H7 (cell line): Measurements from ENCODE around the gene TBC1D9B. TPM values are rescaled to one million over a fixed set of nuclear protein-coding genes. Genes with fewer than 3 reads are reported as not detected.
A peak's percentile ranks its signal among the peaks of the same experiment; 100 is the strongest.

Source experiments
- DNase-seq: peaks from one replicate; pipeline ENCODE4 v3.0.0; 2012
- H3K27me3 ChIP-seq: 2 replicates; pipeline ENCODE4 v1.6.0; 2011; ENCODE audit warnings: mild to moderate bottlenecking, low read length; ENCODE audit not compliant: control insufficient read depth, insufficient read depth
- H3K36me3 ChIP-seq: replicated peaks from 2 replicates; pipeline ENCODE4 v1.5.1; 2011; ENCODE audit warnings: low read length; ENCODE audit not compliant: control insufficient read depth, insufficient read depth
- H3K4me3 ChIP-seq: 2 replicates; pipeline ENCODE4 v1.5.1; 2011; ENCODE audit warnings: low read depth, mild to moderate bottlenecking, control low read depth, low read length, moderate library complexity; ENCODE audit not compliant: insufficient read depth
- total RNA-seq: library from RNA; depleted of rRNA; stranded (reverse); fragments of >200 nt; shearing (Covaris generic); gene quantifications from 2 replicates; pipeline ENCODE4 v1.2.3, GENCODE V29; 2014

The TBC1D9B gene
- total RNA-seq, 1 experiment from 2014 or later = 48.1 TPM

DNA sequence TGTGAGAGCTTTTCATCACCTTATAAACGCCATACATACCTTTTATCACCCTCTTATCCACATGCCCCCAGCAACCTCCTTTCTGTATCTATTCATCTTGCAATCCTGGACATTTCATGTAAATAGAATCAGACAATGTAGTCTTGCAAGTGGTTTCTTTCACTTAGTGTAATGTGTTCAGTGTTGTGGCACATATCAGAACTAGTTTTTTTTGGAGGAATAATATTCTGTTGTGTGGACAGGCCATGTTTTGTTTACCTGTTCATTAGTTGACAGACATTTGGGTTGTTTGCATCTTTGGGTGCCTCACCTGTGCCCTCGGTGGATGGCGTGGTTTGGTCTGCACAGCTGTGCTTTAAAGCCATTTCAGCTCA, 85.7 kb downstream of the TBC1D9B start:
- DNase-seq = no peak
- Histone ChIP-seq H3K36me3 (peaks cover 32% of the 10 kb centered on the region), H3K4me3 (peak overlapping the region; percentile 94), H3K27me3 (no peaks in the 10 kb centered on the region)

DNA sequence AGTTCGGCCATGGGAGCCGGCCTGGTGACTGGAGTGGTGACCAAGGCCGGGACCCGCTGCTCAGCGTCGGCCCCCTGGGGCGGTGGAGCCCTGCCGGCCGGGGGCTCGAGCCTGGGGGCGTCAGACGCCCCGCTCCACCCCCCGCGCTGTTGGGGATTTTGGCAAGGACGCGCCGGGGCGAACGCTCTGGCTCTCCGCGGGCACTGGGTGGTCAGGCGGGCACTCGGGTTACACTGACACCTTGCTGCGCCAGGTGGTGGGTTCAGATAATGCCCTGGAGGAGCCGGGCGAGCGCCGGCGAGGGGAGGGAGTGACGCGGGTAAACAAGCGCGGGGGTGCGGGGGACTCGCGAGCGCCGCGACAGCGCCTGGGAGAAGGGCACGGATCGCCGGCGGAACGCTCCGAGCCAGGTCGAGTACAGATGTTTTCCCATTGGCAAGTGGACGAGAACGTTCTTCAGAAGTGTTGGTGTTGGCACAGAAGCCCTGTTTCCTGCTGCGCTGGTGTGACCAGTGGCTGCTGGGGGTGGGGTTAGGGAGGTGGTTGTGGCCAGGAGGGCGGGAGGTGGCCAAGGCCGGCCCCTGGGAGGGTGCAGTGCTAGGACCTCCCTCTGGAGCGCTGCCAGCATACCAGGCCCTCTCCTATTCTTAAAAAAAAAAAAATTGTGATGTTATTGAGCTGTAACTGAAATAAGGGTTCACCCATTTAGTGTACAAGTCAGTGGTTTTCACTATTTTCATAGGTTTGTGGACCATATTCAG, 86.2 kb downstream of the TBC1D9B start:
- Histone ChIP-seq H3K27me3 (no peaks in the 10 kb centered on the region), H3K36me3 (peaks cover 30% of the 10 kb centered on the region), H3K4me3 (peak overlapping the region; percentile 94)
- peak; percentile 96 for DNase-seq

DNA sequence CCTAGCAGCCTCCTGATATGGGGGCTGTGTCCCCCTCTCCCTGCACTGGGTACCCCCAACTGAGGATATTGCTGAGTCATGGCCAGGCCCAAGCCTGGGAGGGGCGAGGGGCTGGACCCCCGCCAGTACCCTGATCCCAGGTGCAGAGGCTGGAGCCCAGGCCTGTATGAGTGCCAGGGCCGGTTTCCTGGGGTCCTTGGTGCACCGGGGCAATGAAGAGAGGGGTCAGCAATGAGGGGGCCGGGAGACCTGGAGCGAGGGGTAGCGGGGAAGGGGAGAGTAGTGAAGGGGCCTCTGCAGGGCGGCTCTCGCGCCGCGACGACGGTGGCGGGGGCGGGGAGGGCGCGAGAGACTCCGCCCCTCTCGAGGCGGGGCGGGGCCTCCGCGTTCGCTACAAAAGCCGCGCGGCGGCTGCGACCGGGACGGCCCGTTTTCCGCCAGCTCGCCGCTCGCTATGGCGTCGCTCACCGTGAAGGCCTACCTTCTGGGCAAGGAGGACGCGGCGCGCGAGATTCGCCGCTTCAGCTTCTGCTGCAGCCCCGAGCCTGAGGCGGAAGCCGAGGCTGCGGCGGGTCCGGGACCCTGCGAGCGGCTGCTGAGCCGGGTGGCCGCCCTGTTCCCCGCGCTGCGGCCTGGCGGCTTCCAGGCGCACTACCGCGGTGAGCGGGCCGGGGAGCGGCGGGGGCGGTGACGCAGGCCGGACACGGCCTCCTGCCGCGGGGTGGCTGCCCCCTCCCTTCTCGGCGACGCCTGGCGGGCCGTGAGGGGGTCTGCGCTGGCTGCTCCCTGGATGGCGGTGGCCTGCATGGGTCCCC, 87.0 kb downstream of the TBC1D9B start, which contains the start of gene SQSTM1:
SQSTM1 (plus strand) TSS at position 423 of the 815 bp plus-strand sequence; CDS start at position 455, 32 bp downstream.
- no peaks in the 10 kb centered on the region; the same call in 1 of the 2 replicates for H3K27me3 ChIP-seq
- peaks cover 27% of the 10 kb centered on the region for H3K36me3 ChIP-seq
- DNase-seq = peak; percentile 97
- peak within 1 kb of the TSS; percentile 94 for H3K4me3 ChIP-seq

DNA sequence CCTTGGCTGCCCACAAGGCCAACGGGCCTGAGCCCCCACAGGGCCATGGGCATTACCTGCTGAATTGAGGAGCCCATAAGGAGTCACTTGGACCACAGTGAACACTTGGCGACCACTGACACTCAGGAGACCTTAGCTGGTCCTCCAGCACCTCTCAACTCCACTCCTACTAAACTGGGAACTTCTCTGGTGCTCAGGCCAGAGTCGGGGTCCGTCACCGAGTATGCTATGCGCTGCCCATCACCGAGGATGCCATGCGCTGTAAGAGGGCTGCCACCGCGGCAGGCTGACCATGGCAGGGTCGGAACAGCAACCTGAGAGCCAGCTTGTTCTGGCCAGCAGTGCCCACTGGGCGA, 87.6 kb downstream of the TBC1D9B start:
- no peak overlapping the region for H3K4me3 ChIP-seq
- H3K36me3 ChIP-seq = peaks cover 21% of the 10 kb centered on the region
- no peak for DNase-seq
- H3K27me3 ChIP-seq = no peaks in the 10 kb centered on the region; the same call in 1 of the 2 replicates

DNA sequence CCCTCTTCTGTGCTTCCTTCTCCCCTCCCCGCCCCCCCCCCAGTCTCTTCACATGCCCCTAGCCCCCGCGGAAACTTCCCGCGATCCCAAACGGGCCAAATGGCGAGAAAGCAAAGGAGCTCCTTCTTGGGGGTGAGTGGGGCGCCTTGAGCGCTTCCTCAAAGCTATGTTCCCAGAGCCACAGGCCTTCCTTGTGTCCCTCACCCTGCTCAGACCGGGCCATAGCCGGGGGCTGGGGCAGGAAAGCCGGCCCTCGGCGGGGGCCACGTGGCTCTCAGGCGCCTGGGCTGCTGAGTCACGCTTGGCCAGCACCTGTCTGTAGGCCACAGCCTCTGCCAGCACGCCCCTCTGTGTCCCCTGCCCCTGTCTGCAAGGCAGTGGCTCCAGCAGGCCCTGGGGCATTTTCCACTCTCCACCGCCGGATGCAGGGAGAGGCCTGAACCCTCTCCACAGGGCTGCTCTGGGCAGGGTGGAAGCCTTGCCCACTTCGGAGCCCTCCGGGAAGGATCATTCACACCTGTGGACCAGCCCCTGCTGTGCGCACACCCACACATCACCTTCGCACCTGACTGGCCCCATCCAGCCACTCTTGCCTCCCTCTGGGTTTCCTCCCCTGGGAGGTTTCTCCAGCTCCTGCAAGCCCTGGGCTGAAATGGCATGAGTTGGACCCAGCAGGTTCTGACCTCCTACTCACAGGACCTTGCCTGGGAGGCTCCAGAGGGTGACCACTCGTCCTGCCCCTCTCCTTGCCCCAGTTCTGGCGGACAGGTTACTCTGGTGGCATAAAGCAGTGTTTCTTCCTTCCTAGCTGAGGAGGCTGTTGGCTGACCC, 88.2 kb downstream of the TBC1D9B start:
- Histone ChIP-seq H3K27me3 (no peaks in the 10 kb centered on the region; the same call in 1 of the 2 replicates), H3K36me3 (peaks cover 17% of the 10 kb centered on the region), H3K4me3 (peak overlapping the region; percentile 34)
- peak; percentile 90 for DNase-seq

DNA sequence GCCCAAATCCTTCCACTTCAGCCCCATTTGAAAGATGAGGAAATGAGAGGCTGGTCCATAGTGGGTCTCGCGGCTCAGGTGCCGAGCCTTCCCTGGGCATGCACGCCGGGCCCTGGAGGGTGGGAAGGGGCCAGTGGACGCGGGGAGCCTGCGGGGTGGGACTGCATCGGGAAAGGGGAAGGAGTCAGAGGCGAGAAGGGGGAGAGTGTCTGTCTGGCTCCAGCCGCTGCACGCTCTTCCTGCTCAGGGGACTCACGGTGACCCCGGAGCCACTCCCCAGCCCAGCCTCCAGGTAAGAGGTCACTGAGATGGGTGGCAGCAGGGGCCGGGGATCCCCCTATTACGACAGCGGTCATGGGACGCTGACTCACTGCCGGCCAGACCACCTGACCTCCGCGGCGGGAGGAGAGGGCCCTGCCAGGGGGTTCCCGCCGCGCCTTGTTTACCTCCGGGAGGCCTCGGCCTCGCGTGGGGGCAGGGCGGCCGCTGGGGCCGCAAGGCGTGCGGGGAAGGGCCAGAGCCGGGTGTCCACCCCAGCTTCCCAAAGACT, 88.9 kb downstream of the TBC1D9B start:
- H3K27me3 ChIP-seq = no peaks in the 10 kb centered on the region; the same call in 1 of the 2 replicates
- H3K4me3 ChIP-seq = peak overlapping the region; percentile 34

DNA sequence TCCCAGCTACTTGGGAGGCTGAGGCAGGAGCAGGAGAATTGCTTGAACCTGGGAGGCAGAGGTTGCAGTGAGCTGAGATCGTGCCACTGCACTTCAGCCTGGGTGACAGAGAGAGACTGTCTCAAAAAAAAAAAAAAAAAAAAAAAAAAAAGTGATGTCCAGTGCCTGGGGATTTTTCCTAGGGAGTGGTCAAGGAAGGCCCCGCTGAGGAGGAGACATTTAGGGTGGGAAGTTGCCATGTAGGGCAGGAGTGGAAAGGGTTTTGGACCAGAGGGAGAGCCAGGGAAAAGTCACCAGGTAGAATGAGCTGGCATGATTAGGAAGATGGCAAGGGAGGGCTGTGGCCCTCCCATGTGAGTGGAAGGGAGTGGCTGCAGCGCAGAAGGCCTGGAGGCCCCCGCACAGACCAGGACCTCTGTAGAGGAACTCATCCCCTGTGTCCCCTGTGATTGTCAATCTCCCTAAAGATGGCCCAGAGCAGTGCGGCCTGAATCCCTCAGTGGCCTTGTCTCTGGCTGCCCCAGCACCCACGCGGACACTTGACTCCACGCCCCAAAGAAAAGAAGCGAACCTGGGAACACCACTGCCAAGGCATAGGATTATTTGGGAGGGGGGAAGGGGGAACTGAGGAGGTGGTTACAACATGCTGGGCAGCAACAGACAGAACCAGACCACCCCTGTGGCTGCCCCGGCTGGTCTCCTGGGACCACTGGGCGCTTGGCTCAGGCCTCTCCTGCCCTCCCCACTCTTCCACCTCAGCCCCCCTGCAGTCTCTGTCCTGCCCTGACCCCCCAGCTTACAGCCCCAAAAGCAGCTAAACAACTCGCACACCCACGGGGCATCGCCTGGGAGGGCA, 89.6 kb downstream of the TBC1D9B start:
- H3K36me3 ChIP-seq = peaks cover 6% of the 10 kb centered on the region
- H3K4me3 ChIP-seq = peak overlapping the region; percentile 34
- no peaks in the 10 kb centered on the region; the same call in 1 of the 2 replicates for H3K27me3 ChIP-seq
- DNase-seq = peak; percentile 78

More for the DNA sequence above, 88.9 kb downstream of the TBC1D9B start:
- peak; percentile 96 for DNase-seq
- peaks cover 10% of the 10 kb centered on the region for H3K36me3 ChIP-seq

DNA sequence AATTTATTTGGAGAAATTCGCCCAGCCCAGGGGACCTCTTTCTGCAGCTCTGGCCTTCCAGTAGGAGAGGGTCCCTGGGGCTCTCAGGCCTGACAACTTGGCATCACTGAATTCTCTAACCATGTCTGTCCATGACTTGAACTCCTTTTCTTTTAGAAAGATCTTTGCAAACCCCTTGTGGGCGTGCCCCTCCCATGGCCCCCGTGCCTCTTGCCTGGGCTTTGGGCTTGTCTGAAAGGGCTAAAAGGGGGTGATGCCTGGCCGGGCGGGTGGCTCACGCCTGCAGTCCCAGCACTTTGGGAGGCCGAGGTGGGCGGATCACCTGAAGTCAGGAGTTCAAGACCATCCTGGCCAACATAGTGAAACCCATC, 90.2 kb downstream of the TBC1D9B start:
- H3K4me3 ChIP-seq = peak overlapping the region; percentile 49

DNA sequence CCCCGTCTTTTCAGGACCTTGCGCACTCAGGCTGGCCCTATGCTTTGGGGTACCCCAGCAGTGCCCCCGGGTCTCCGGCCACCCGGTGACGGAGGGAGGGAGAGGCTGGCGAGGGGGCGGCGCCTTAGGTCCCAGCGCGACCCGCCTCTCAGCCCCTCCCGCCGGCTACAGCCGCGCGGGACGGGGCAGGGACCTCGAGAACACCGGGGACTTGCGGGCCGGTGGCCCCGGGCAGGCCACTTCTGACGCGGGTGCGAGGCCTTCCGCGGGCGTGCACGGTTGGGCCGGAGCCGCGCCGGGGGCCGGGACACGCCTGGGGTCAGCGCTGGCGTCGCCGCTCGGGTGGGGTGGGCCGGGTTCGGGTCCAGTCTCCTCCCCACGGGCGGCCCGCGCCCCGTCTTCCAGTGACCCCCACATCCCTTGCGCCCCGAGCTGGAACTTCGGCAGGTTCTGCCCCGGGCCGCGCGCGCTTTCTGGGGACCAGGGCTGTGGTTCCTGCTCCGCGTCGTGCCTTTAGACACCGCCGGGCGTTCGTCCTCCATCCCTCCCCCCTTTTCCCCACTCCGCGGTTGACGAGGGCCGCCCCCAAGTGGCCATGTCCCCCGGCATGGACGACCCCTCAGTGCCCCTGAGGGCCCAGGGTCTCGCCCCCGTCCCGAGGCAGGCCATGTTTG, 90.8 kb downstream of the TBC1D9B start:
- H3K27me3 ChIP-seq = no peaks in the 10 kb centered on the region; the same call in 1 of the 2 replicates
- H3K4me3 ChIP-seq = peak overlapping the region; percentile 49
- peaks cover 6% of the 10 kb centered on the region for H3K36me3 ChIP-seq
- peak; percentile 86 for DNase-seq

More for the DNA sequence above, 90.2 kb downstream of the TBC1D9B start:
- Histone ChIP-seq H3K36me3 (peaks cover 5% of the 10 kb centered on the region), H3K27me3 (no peaks in the 10 kb centered on the region; the same call in 1 of the 2 replicates)
- DNase-seq = no peak

DNA sequence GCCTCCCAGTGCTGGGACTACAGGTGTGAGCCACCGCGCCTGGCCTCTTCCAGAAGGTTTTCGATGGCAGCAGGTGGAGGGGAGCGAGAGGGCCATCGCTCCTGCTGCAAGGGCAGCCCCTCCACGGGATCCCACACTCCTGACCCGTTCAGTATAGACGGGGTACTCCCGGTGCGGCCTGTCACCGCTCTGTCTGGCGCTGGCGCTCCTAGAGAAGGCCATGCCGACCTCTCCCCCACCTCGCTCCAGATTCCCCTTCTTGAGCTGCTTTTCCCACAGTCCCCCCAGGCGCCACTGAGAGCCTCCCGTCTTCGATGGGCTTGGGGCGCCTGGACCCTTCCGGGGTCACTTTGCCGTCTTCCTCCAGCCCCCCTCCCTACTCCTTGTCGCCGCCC, 91.3 kb downstream of the TBC1D9B start:
- peak; percentile 78 for DNase-seq
- Histone ChIP-seq H3K4me3 (peak overlapping the region; percentile 49), H3K36me3 (peaks cover 6% of the 10 kb centered on the region), H3K27me3 (no peaks in the 10 kb centered on the region; the same call in 1 of the 2 replicates)

DNA sequence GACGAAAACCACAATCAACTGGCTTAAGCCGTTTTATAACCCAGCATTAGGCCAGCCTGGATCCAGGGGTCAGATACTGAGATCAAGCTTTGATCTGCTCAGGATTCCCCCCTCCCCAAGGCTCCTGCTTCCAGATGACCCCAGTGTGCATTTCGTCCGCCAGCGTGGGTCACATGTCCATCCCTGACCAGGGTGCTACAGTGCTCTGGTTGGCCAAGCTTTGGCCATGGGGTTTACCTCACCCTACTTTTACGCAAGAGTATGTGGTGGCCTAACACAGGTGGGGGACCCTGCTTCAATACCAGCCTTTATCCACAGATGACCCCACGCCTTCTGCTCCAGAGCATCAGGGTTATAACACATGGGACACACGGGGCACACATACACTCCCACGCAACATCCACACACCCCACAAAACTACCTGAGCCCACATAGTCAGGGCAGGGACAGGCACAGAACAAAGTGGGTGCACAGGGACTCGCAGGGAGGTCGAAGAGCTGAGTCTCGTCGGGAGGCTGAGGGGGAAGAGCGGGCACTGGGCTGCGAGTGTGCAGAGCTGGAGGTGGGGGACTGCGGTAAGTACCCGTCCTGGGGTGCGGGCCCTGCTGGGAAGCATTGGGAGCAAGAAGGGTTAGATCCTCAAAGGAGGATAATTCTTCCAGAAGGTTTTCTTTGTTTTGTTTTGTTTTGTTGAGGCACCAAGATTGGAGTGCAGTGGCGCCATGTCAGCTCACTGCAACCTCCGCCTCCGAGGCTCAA, 92.0 kb downstream of the TBC1D9B start:
- no peak for DNase-seq
- no peaks in the 10 kb centered on the region; the same call in 1 of the 2 replicates for H3K27me3 ChIP-seq
- H3K4me3 ChIP-seq = no peak overlapping the region
- H3K36me3 ChIP-seq = peaks cover 6% of the 10 kb centered on the region

DNA sequence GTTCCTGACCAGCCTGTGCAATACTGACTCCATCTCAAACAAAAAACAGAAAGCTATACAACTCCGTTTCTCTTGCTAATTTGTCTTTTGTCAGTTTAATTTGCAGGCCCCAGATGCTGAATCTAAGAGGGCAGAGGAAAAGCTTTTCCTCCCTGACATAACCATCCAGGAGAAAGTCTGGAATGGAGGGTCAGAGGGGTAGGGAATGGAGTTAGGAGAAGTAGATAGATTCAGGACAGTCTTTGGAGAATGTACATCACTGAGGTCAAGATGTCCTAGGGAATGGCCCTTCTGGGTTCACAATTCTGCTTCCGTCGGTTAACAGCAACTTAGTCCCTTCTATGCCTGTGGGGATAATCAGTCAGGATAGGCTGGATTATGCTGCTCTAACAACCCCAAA, 93.6 kb downstream of the TBC1D9B start:
- no peaks in the 10 kb centered on the region; the same call in 1 of the 2 replicates for H3K27me3 ChIP-seq
- H3K4me3 ChIP-seq = no peak overlapping the region
- no peak for DNase-seq
- H3K36me3 ChIP-seq = peaks cover 6% of the 10 kb centered on the region
